Hepatocyte (in vitro differentiated cells): Measurements from ENCODE around the gene CHD5. TPM values are rescaled to one million over a fixed set of nuclear protein-coding genes. Genes with fewer than 3 reads are reported as not detected.

Experiments
- DNase-seq: peaks from one replicate; pipeline ENCODE4 v3.0.0-alpha.2; 2016; ENCODE audit warnings: low spot score
- H2AFZ ChIP-seq: fragments of 200-600 bp; sonication (generic); 2 replicates; pipeline ENCODE4 v1.6.0; 2016; ENCODE audit warnings: antibody characterized with exemption, mild to moderate bottlenecking
- H3K27ac ChIP-seq: fragments of 200-600 bp; sonication (generic); 2 replicates; pipeline ENCODE4 v1.5.1; 2016; ENCODE audit warnings: mild to moderate bottlenecking
- H3K27me3 ChIP-seq: fragments of 200-600 bp; sonication (generic); 2 replicates; pipeline ENCODE4 v1.6.1; 2016
- H3K36me3 ChIP-seq: fragments of 200-600 bp; sonication (generic); replicated peaks from 2 replicates; pipeline ENCODE4 v1.5.1; 2016; ENCODE audit warnings: low read depth; ENCODE audit not compliant: insufficient read depth
- H3K4me1 ChIP-seq: fragments of 200-600 bp; sonication (generic); 2 replicates; pipeline ENCODE4 v1.5.1; 2016; ENCODE audit warnings: mild to moderate bottlenecking, moderate library complexity; ENCODE audit not compliant: insufficient read depth
- H3K4me2 ChIP-seq: fragments of 200-600 bp; sonication (generic); 2 replicates; pipeline ENCODE4 v1.6.0; 2016
- H3K4me3 ChIP-seq: fragments of 200-600 bp; sonication (generic); 2 replicates; pipeline ENCODE4 v1.5.1; 2016; ENCODE audit warnings: mild to moderate bottlenecking
- H3K79me2 ChIP-seq: fragments of 200-600 bp; sonication (generic); 2 replicates; pipeline ENCODE4 v1.6.0; 2017; ENCODE audit warnings: mild to moderate bottlenecking
- H3K9me2 ChIP-seq: fragments of 200-600 bp; sonication (generic); replicated peaks from 2 replicates; pipeline ENCODE4 v1.6.0; 2017; ENCODE audit warnings: mild to moderate bottlenecking; ENCODE audit not compliant: insufficient read depth
- H3K9me3 ChIP-seq: fragments of 200-600 bp; sonication (generic); 2 replicates; pipeline ENCODE4 v1.5.1; 2016; ENCODE audit warnings: low read depth, mild to moderate bottlenecking
- H4K20me1 ChIP-seq: fragments of 200-600 bp; sonication (generic); 2 replicates; pipeline ENCODE4 v1.6.0; 2016; ENCODE audit warnings: mild to moderate bottlenecking; ENCODE audit not compliant: insufficient read depth, poor library complexity, severe bottlenecking
- CTCF ChIP-seq: fragments of 200-600 bp; sonication (generic); IDR thresholded peaks from 2 replicates; pipeline ENCODE4 v1.5.1; 2016; ENCODE audit warnings: antibody characterized with exemption, mild to moderate bottlenecking; ENCODE audit not compliant: poor library complexity
- EZH2 ChIP-seq: fragments of 200-600 bp; sonication (generic); IDR thresholded peaks from 2 replicates; pipeline ENCODE4 v1.6.1; 2016; ENCODE audit warnings: antibody characterized with exemption, mild to moderate bottlenecking, borderline replicate concordance
- EZH2phosphoT487 ChIP-seq: fragments of 200-600 bp; sonication (generic); IDR thresholded peaks from one replicate; pipeline ENCODE4 v1.6.1; 2018; ENCODE audit warnings: antibody characterized with exemption, mild to moderate bottlenecking, low read depth, moderate library complexity; ENCODE audit not compliant: unreplicated experiment, severe bottlenecking
- WGBS: methylation state at CpG from one replicate; pipeline ENCODE4 v1.1.6; 2016; ENCODE audit warnings: low lambda C conversion rate; ENCODE audit errors: missing lambda C conversion rate; 5-methylcytosine and 5-hydroxymethylcytosine counted together
- polyA plus RNA-seq: library from polyadenylated mRNA; unstranded; fragments of >200 nt; fragmentation: Nextera tagmentation; extraction: Ambion mirVana; gene quantifications from 2 replicates; pipeline ENCODE4 v1.2.1, GENCODE V29; 2016
- total RNA-seq: library from RNA; depleted of rRNA; stranded (reverse); fragments of >200 nt; gene quantifications from 2 replicates; pipeline ENCODE4 v1.2.3, GENCODE V29; 2014

CHD5 gene
- total and polyA plus RNA-seq, 2 experiments from 2014 or later: 0.13 TPM; not detected in 1

DNA sequence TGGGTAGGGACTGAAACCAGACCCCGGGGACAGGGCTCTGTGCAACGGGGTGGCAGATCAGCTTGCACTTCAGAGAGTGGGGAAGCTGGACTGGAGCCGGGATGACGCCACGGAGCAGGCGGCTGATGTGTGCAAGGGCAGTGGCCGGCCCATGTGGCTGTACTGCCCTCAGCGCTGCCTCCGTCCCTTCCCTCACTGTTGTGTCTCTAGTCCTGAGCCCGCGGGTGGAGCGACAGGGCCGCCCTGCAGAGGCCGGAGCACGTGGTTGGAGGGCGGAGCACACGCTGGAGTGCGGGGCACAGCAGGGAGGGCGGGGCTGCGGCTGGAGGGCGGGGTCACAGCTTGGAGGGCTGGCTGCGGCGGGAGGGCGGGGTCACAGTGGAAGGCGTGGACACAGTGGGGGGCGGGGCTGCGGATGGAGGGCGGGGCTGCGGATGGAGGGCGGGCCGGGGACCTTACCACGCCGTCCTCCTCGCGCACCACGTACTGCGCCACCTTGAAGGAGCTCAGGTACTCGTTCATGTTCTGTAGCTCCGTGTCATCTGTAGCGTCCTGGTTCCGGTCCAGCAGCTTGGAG lies 52.4 kb downstream of the CHD5 start:
- no peaks in the 10 kb centered on the region for H3K9me3 ChIP-seq
- H3K79me2 ChIP-seq: no peaks in the 10 kb centered on the region
- TF ChIP-seq CTCF: no peak
- TF ChIP-seq EZH2: no peak
- TF ChIP-seq EZH2phosphoT487: no peak
- no peaks in the 10 kb centered on the region for H3K27me3 ChIP-seq
- WGBS: 22% methylated on average over 36 of the region's 41 CpGs
- H3K9me2 ChIP-seq: no peaks in the 10 kb centered on the region
- H3K4me1 ChIP-seq: no peaks in the 10 kb centered on the region
- no peak overlapping the region for H2AFZ ChIP-seq
- no peak overlapping the region for H3K27ac ChIP-seq
- no peaks in the 10 kb centered on the region for H3K36me3 ChIP-seq
- peak overlapping the region; percentile 60 for H3K4me2 ChIP-seq
- H3K4me3 ChIP-seq: no peak overlapping the region
- DNase-seq: peak; percentile 83
- no peaks in the 10 kb centered on the region for H4K20me1 ChIP-seq

DNA sequence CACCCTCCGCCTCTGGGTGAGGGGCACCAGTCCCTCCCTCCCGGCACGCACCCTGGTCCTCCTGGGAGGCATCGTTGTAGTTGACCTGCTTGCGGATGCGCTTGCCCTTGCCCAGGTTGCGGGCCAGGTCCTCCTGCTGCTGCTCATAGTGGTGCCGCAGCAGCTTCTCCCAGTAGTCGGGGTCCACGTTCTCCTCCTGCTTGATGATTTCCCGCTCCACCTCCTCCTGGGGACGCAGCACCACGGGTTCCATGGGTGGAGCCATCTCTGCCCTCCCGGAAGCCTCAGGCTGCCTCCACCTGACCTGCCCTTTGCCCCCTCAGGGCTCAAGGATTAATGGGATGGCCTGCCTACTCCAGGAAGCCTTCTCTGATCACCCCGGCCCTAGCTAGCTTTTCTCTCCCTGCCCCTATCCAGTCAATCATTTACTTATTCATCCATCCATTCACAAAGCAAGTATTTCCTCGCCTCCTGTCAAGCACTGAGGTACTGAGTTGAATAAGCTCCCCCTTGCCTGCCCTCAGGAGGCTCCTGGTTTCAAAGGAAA lies 53.5 kb downstream of the CHD5 start:
- no peaks in the 10 kb centered on the region for H3K9me2 ChIP-seq
- WGBS: 86% methylated on average over 16 of the region's 16 CpGs
- H2AFZ ChIP-seq: no peak overlapping the region
- H3K9me3 ChIP-seq: no peaks in the 10 kb centered on the region
- no peaks in the 10 kb centered on the region for H3K27me3 ChIP-seq
- no peak overlapping the region for H3K4me2 ChIP-seq
- H3K4me1 ChIP-seq: no peaks in the 10 kb centered on the region
- H3K4me3 ChIP-seq: no peak overlapping the region
- no peaks in the 10 kb centered on the region for H3K36me3 ChIP-seq
- H3K27ac ChIP-seq: no peak overlapping the region
- no peak for DNase-seq
- H3K79me2 ChIP-seq: no peaks in the 10 kb centered on the region
- TF ChIP-seq EZH2phosphoT487: no peak
- no peaks in the 10 kb centered on the region for H4K20me1 ChIP-seq

GRCh38 chr1:6126028-6126427 lies 54.1 kb downstream of the CHD5 start:
- H3K79me2 ChIP-seq: no peaks in the 10 kb centered on the region
- WGBS: 93% methylated on average over 5 of the region's 13 CpGs
- H2AFZ ChIP-seq: no peak overlapping the region
- H3K27me3 ChIP-seq: no peaks in the 10 kb centered on the region
- no peak overlapping the region for H3K27ac ChIP-seq
- H3K4me1 ChIP-seq: no peaks in the 10 kb centered on the region
- no peak overlapping the region for H3K4me2 ChIP-seq
- no peak overlapping the region for H3K4me3 ChIP-seq
- no peaks in the 10 kb centered on the region for H3K9me3 ChIP-seq
- H4K20me1 ChIP-seq: no peaks in the 10 kb centered on the region
- H3K36me3 ChIP-seq: no peaks in the 10 kb centered on the region
- TF ChIP-seq EZH2 (no peak), EZH2phosphoT487 (no peak), CTCF (no peak)
- no peak for DNase-seq
- H3K9me2 ChIP-seq: no peaks in the 10 kb centered on the region

DNA sequence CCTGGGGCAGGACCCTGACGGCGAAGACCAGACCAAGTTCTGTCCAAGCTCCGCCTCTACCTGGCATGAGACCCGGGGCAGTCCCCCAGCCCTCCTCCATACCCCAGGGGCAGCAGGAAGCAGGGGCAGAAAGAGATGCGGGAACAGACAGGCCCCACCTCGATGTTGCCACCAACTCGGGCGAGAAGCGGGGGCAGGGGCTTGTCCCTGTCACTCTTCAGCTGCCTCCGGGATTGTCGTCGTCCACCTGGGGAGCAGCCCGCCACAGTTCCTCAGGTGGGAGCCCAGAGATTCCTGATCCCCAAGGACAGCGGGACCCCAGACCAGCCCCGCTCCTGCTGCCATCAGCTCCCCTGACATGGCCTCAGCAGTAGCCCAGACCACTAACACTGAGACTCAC lies 54.8 kb downstream of the CHD5 start:
- H3K27me3 ChIP-seq: no peaks in the 10 kb centered on the region
- DNase-seq: no peak
- no peaks in the 10 kb centered on the region for H3K4me1 ChIP-seq
- no peak overlapping the region for H3K4me2 ChIP-seq
- no peaks in the 10 kb centered on the region for H3K9me3 ChIP-seq
- H4K20me1 ChIP-seq: no peaks in the 10 kb centered on the region
- H2AFZ ChIP-seq: no peak overlapping the region
- no peaks in the 10 kb centered on the region for H3K36me3 ChIP-seq
- H3K4me3 ChIP-seq: no peak overlapping the region
- TF ChIP-seq CTCF (no peak), EZH2phosphoT487 (no peak), EZH2 (no peak)
- H3K79me2 ChIP-seq: no peaks in the 10 kb centered on the region
- H3K9me2 ChIP-seq: no peaks in the 10 kb centered on the region
- no peak overlapping the region for H3K27ac ChIP-seq
- 88% methylated on average over 15 of the region's 15 CpGs for WGBS
